HG03520 (cell line): ENCODE results near the gene XIRP2.

ENCODE experiments used
- ATAC-seq: cut with Tn5 transposase; IDR thresholded peaks from one replicate; pipeline ENCODE4 v1.9.1; 2021; ENCODE audit warnings: mild to moderate bottlenecking, moderate library complexity; ENCODE audit not compliant: unreplicated experiment

XIRP2 gene

GRCh38 chr2:167133614-167134013 lies 245.3 kb downstream of the XIRP2 start:
- no peak for ATAC-seq

DNA sequence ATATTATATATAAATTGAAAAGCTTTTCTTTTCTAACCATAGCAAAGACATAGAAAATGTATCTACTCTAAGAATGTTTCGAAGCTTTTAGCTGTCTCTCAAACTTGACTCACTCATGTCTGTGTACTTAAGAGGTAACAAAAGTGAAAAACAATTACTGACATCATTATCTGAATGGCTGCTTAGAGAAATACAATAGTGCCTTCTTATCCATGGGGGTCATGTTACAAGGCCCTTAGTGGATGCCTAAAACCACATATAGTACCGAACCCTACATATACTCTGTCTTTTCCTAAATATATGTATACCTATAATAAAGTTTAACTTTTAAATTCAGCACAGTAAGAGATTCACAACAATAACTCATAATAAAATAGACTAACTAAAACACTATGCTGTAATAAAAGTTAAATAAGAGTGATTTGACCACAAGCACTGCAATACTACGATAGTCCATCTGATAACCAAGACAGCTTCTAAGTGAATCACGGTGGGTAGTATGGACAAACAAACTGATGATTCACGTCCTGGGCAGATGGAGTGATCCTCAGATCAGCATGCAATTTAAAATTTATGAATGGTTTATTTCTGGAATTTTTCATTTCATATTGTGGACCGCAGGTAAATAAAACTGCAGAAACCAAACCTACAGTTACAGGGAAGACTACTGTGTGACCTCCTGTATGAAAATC lies 246.2 kb downstream of the XIRP2 start:
- no peak for ATAC-seq

DNA sequence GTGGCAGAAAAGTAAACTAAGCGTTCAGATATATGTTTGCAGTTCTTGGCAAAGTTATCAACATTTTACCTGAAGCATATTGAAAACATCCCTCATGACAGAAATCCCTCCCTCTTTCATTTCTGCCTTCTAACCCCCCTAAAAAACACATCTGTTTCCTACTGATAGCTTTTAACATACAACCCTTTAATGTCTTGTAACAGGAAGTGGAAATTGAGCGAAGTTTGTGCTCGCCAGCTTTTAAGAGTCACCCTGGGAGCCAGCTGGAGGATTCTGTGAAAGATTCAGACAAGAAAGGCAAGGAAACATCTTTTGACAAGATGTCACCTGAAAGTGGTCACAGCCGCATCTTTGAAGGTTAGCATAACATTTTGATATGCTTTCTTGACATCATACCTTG lies 247.4 kb downstream of the XIRP2 start:
- no peak for ATAC-seq

DNA sequence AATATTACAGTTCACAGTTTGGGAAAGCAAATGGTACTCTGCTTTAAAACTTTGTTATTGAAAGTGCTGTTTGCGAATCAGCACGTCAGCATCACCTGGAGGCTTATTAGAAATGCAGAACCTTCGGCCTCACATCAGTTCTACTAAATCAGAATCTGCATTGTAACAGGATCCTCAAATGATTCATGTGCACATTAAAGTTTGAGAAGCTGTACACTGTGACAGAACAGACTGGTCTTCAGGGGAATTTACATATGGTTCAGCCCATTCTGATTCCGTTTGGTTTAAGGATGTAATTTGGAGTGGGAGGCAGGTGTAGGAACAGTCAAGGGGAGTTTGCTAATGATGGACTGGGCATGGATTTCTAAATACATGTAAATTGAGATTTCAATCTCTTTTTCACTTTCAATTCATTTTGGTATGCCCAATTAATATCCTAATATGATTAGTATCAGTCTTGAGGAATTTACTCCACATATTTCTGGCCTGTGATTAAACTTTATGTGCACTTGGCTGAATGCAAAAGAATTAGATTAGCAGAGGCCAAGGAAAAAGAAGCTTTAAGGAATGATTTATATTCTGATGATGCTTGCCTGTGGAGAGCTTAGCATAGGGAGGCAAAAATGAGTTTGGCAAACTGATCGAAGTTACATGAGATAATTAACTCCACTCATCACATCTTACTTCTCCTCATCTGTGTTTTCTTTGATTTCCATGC lies 248.8 kb downstream of the XIRP2 start:
- ATAC-seq = no peak

- ATAC-seq = no peak
Measured at GRCh38 chr2:167140330-167140729, 252.1 kb downstream of the XIRP2 start.

DNA sequence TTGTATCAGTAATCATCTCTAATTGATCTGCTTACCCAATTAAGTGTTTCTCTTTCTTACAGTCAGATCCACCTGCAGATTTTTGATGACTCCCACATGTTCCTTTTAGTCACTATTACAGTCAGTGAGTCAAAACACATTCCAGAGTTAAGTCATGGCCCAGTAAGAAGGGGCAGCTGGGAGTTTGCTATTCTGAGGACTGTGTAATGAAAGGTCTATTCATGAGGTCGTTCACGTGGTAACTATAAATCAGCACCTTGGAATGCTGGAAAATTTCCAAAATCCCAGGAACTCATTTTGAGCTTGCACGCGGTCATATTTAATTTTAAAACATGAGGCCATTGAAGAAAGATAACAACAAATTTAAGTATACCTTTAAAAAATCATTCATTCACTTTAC lies 252.5 kb downstream of the XIRP2 start:
- no peak for ATAC-seq

DNA sequence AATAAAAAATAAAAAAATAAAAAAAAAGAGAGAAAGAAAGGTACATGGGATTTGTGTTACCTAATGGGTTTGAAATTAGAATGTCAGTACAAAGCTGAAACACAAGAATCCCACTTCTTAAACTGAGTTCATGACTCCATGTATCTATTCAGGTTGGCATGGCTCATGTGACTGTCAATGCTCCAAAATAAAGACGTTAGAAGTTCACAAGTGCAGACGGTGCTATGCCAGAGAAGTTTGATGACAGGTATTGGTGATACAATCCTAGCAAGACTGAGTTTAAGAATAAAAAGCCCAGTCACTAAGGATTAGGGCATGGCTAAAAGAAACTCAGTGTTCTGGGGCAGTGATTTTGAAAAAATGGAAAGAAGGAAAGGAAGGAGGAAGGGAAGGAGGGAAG lies 254.3 kb downstream of the XIRP2 start:
- ATAC-seq = no peak

- no peak for ATAC-seq
Measured at GRCh38 chr2:167144179-167144898, 256.1 kb downstream of the XIRP2 start.

DNA sequence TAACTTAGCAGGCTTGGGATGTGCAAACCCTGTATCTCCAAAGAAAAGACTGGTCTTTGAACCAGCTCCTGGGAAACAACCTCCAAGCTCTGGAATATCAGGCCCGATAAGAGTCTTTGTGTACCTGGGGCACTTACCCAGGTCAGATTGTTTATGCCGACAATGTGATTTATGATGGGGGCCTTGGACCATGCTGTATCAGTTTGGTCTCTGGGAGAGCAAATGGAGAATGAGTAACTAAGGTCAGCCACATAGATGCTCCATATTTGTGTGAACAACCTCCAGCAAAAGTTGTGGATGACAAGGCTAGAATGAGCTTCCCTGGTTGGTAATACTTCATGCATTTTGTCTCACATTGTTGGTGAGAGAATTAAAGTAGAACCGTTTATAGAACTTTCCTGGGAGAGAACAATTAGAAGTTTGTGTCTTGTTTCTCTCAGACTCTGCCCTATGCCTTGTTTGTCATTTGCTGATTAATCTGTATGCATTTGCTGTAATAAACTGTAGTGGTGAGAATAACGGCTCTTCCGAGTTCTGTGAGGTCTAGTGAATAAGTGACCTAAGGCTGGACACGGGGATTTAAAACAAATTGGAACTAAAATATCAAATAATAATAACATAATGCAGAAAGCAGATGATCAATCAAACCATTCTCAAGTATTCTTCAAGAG lies 259.1 kb downstream of the XIRP2 start:
- ATAC-seq = no peak

- ATAC-seq = no peak
Measured at GRCh38 chr2:167151894-167152293, 263.6 kb downstream of the XIRP2 start.

DNA sequence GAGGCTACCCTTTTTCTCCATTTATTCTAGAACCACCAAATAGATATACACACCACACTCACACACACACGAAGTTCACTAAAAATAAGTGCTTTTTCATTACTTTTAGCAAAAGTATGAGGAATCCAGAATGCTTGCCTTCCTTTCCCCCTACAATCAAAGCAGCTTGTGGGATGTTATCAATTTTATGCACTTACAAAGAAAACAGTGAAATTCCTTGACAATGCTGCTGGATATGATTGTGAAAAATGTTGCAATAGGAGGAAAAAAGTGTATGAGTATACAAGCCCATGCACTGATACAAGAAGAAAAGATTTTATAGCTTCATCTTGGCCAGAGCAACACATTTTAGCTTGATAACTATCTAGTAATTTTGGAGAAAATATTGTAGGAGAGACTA lies 269.2 kb downstream of the XIRP2 start:
- no peak for ATAC-seq

DNA sequence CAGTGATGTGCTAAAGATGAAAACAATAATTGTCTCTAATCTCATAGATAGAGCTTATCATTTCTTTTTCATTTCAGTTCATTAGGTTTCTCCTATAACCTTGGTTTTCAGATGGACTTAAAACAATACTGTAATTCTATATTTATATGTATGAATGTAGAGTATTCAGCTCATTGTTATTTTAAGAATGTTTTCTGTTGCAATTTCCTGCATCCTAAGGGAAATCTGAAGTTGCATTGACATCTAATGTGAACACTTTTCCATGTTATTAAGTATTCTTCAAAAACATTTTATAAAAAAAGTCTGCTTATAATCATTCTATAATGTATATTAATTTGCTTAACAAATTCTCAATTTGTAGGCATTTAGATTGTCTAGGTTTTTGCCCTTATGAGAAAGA lies 288.9 kb downstream of the XIRP2 start:
- ATAC-seq = no peak

DNA sequence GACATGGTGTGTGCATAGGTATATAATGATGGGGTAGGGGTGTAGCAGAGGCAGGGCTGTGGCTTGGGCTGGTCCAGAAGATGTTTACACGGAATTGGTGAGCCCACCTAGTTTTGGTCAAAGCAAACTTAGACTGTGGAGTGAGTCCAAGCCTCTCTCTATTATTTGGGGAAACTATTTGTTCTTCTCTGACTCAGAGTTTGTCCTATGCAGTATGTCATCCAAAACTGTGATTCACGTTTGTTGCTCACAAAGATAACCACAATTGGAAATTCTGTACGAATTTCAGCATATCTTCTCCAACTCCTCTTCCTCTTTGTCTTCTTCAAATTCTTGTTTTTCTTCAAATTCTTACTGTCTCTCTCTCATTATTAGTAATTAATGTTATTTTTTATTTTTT lies 292.9 kb downstream of the XIRP2 start:
- ATAC-seq = no peak

GRCh38 chr2:167181688-167182087 lies 293.4 kb downstream of the XIRP2 start:
- ATAC-seq = no peak

DNA sequence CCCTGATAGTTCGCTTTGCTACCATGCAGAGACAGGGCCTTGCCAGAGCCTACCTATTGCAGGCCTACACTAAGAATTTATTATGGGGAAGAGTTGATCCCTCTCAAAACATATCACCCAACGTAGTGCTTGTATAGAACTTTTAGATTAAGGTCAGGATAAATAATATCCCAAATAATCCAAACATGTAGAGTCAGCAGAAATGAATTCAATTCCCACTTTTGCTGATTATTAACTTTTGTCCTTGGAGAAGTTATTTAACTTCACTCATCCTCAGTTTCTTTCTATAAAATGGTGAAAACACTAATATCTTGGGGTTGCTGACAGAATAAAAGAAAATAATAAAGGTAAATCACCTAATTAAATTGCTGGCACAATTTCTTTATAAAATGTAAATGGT lies 294.1 kb downstream of the XIRP2 start:
- no peak for ATAC-seq

GRCh38 chr2:167183931-167184330 lies 295.7 kb downstream of the XIRP2 start:
- ATAC-seq = no peak

DNA sequence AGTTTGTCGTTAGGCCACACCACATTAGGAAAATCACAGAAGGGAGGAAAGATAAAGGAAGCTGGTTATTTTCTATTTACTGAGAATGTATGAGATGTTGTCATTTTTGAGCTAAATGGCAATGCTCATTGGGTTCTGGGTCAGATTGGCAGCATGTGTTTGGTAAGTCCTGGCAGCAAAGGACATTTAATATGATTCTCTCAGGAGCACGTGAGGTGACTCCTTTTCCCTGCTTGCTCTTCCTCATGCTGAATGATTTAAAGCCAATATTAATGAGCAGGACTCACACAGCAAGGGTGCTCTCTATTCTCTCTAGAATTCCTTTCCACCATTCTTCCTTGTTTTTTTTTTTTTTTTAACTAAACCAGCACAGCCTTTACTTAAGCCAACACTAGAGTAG lies 298.2 kb downstream of the XIRP2 start:
- ATAC-seq = no peak

GRCh38 chr2:167187049-167187727 lies 298.9 kb downstream of the XIRP2 start:
- no peak for ATAC-seq

- no peak for ATAC-seq
Measured at GRCh38 chr2:167187978-167188967, 300.0 kb downstream of the XIRP2 start.

DNA sequence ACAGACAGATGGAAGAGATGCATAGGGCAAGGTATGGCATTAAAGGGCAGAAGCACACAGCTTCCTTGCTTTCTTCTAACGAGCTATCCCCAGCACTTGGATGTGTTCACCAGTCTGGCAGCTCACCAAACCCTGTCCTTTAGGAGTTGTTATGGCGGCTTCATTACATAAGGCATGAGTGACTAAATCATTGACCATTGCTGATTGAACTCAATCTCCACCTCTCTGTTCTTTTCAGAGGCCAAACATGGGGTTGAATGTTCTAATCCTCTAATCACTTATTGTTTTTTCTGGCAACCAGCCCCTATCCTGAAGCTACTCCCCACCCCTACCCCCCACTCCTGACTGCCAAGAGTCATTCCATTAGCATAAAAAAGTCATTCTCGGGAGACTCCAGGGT lies 301.8 kb downstream of the XIRP2 start:
- no peak for ATAC-seq
